OCI-LY3 (cell line): ENCODE measurements around the gene APOLD1.

Source experiments
- H2AFZ ChIP-seq: fragments of 200-600, 300-600 bp; shearing (Covaris generic); 2 replicates; pipeline ENCODE4 v1.6.0; 2014; ENCODE audit warnings: antibody characterized with exemption, low read depth, low read length
- H3K27ac ChIP-seq: fragments of 200-600, 300-600 bp; sonication (generic); 2 replicates; pipeline ENCODE4 v1.5.1; 2014; ENCODE audit warnings: mild to moderate bottlenecking, low read length, moderate library complexity, mixed read lengths
- H3K27me3 ChIP-seq: fragments of 200-600, 300-600 bp; sonication (generic); 2 replicates; pipeline ENCODE4 v1.6.1; 2014; ENCODE audit warnings: low read depth, low read length, mixed read lengths
- H3K36me3 ChIP-seq: fragments of 200-600, 300-600 bp; sonication (generic); replicated peaks from 2 replicates; pipeline ENCODE3; 2014; ENCODE audit warnings: low read depth, low read length, mixed read lengths
- H3K4me1 ChIP-seq: fragments of 300-600, 200-600 bp; sonication (generic); 2 replicates; pipeline ENCODE4 v1.6.1; 2014; ENCODE audit warnings: low read length, mixed read lengths
- H3K4me2 ChIP-seq: fragments of 200-600, 300-600 bp; sonication (generic); 2 replicates; pipeline ENCODE4 v1.6.1; 2014; ENCODE audit warnings: low read length, mixed read lengths
- H3K4me3 ChIP-seq: fragments of 300-600, 200-600 bp; sonication (generic); 2 replicates; pipeline ENCODE4 v1.5.1; 2014; ENCODE audit warnings: antibody characterized with exemption, mild to moderate bottlenecking, low read length, moderate library complexity
- H3K79me2 ChIP-seq: fragments of 300-600, 200-600 bp; shearing (Covaris generic); 2 replicates; pipeline ENCODE4 v1.6.1; 2014; ENCODE audit warnings: mild to moderate bottlenecking, low read length, mixed read lengths
- H3K9ac ChIP-seq: fragments of 300-600, 200-600 bp; shearing (Covaris generic); 2 replicates; pipeline ENCODE4 v1.6.0; 2014; ENCODE audit warnings: mild to moderate bottlenecking, low read length, moderate library complexity
- H3K9me3 ChIP-seq: fragments of 200-600, 300-600 bp; shearing (Covaris generic); 2 replicates; pipeline ENCODE4 v1.6.1; 2014; ENCODE audit warnings: low read length, mixed read lengths; ENCODE audit not compliant: insufficient read depth
- H4K20me1 ChIP-seq: fragments of 200-600, 300-600 bp; sonication (generic); 2 replicates; pipeline ENCODE4 v1.6.1; 2016; ENCODE audit warnings: low read length, mixed read lengths; ENCODE audit not compliant: insufficient read depth
- CTCF ChIP-seq: fragments of 200-600, 300-600 bp; sonication (generic); IDR thresholded peaks from 2 replicates; pipeline ENCODE4 v1.5.1; 2014; ENCODE audit warnings: antibody characterized with exemption, low read length, low read depth
- EZH2phosphoT487 ChIP-seq: fragments of 200-600 bp; shearing (Covaris generic); IDR thresholded peaks from 2 replicates; pipeline ENCODE4 v1.6.1; 2018; ENCODE audit warnings: antibody characterized with exemption, mixed run types, low read depth

APOLD1 gene

GRCh38 chr12:12786351-12786705 lies 869 bp downstream of the APOLD1 start:
- H2AFZ ChIP-seq, result peak overlapping the region; percentile 94
- H4K20me1 ChIP-seq, result no peaks in the 10 kb centered on the region
- peaks cover 26% of the 10 kb centered on the region for H3K4me1 ChIP-seq
- TF ChIP-seq CTCF (no peak), EZH2phosphoT487 (no peak)
- H3K9ac ChIP-seq, result peak overlapping the region; percentile 73
- H3K4me2 ChIP-seq, result peak overlapping the region; percentile 85
- no peaks in the 10 kb centered on the region for H3K36me3 ChIP-seq
- no peak overlapping the region for H3K27ac ChIP-seq
- no peaks in the 10 kb centered on the region for H3K9me3 ChIP-seq
- H3K27me3 ChIP-seq, result peaks cover 20% of the 10 kb centered on the region
- H3K79me2 ChIP-seq, result no peaks in the 10 kb centered on the region
- H3K4me3 ChIP-seq, result peak overlapping the region; percentile 82

- Histone ChIP-seq H3K4me2 (peak overlapping the region; percentile 85), H3K36me3 (no peaks in the 10 kb centered on the region), H3K4me3 (peak overlapping the region; percentile 82), H3K9ac (peak overlapping the region; percentile 73), H3K9me3 (no peaks in the 10 kb centered on the region), H3K27ac (no peak overlapping the region), H3K27me3 (peaks cover 21% of the 10 kb centered on the region), H3K4me1 (peaks cover 31% of the 10 kb centered on the region), H2AFZ (peak overlapping the region; percentile 94), H4K20me1 (no peaks in the 10 kb centered on the region), H3K79me2 (no peaks in the 10 kb centered on the region)
- TF ChIP-seq CTCF (no peak), EZH2phosphoT487 (no peak)
Observed at GRCh38 chr12:12786706-12787601, 1.5 kb downstream of the APOLD1 start.

GRCh38 chr12:12788131-12788530 lies 2.7 kb downstream of the APOLD1 start:
- Histone ChIP-seq H3K79me2 (no peaks in the 10 kb centered on the region), H3K36me3 (no peaks in the 10 kb centered on the region), H3K27ac (no peak overlapping the region), H3K27me3 (peaks cover 21% of the 10 kb centered on the region), H4K20me1 (no peaks in the 10 kb centered on the region), H2AFZ (no peak overlapping the region), H3K4me2 (peak overlapping the region; percentile 85), H3K4me3 (no peak overlapping the region), H3K9ac (no peak overlapping the region; the same call in 1 of the 2 replicates), H3K4me1 (peaks cover 31% of the 10 kb centered on the region), H3K9me3 (no peaks in the 10 kb centered on the region)
- TF ChIP-seq CTCF (no peak), EZH2phosphoT487 (no peak)

GRCh38 chr12:12788675-12789368 lies 3.4 kb downstream of the APOLD1 start:
- no peaks in the 10 kb centered on the region for H3K9me3 ChIP-seq
- no peaks in the 10 kb centered on the region for H3K36me3 ChIP-seq
- H3K27ac ChIP-seq, result no peak overlapping the region
- no peak overlapping the region; the same call in 1 of the 2 replicates for H3K9ac ChIP-seq
- H3K79me2 ChIP-seq, result no peaks in the 10 kb centered on the region
- no peak for TF ChIP-seq EZH2phosphoT487
- TF ChIP-seq CTCF, result peak; percentile 73
- peaks cover 31% of the 10 kb centered on the region for H3K4me1 ChIP-seq
- no peak overlapping the region for H2AFZ ChIP-seq
- peaks cover 21% of the 10 kb centered on the region for H3K27me3 ChIP-seq
- no peak overlapping the region for H3K4me3 ChIP-seq
- peak overlapping the region; percentile 53 for H3K4me2 ChIP-seq
- H4K20me1 ChIP-seq, result no peaks in the 10 kb centered on the region
